ENCODE results near the gene SLC24A3. TPM values are rescaled to one million over a fixed set of nuclear protein-coding genes. Genes with fewer than 3 reads are reported as not detected.

Gene SLC24A3
- polyA plus RNA-seq, 1 donor, result 9.9 TPM

DNA sequence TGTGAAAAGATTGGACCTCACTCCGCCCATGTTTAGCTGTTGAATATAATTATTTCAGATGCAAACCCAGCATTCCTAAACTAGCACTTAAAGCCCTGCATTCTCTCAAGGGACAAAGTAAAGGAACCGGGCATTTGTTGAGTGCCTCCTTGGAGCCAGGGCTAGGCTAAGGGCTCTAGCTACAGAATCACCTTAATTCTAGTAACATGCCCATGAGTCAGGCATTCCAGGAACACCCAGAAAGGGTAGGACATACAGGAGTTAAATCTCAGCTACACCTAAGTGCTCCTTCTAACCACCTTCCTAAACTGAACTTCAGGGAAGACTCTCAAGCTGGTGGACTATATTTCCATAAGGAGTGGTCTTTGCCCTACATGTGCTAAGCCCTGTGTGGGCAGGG, 89.4 kb downstream of the SLC24A3 start:
- Histone ChIP-seq H3K4me3 (ENCODE audit: low read length) (no peak overlapping the region), H3K27ac (ENCODE audit: low read length) (no peak overlapping the region), H3K36me3 (ENCODE audit: control insufficient read depth, insufficient read depth, low read length) (no peaks in the 10 kb centered on the region), H3K27me3 (ENCODE audit: control insufficient read depth, insufficient read depth, low read length) (no peaks in the 10 kb centered on the region), H3K9me3 (ENCODE audit: control insufficient read depth, low read depth, low read length) (no peaks in the 10 kb centered on the region), H3K4me1 (ENCODE audit: control insufficient read depth, insufficient read depth, low read length) (no peaks in the 10 kb centered on the region)
- WGBS (ENCODE audit: insufficient coverage, low lambda C conversion rate), result no CpG with 5 or more reads among the region's 2 CpGs
- DNase-seq, result no peak

DNA sequence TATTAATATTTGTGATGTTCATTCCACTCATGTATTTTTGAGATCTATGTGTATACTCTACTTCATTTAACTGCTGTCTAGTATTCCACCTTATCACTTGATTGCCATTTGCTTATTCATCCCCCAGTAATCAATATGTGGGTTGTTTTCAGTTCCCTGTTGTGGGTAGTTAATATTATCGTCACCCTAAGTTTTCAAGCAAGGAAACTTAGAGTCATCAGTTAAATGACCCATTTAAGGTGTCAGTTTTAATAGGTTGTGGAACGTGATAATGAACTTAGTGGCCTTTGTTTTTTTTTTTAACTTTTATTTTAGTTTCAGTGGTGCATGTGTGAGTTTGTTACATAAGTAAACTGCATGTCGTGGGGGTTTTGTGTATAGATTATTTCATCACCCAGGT, 90.3 kb downstream of the SLC24A3 start:
- Histone ChIP-seq H3K9me3 (ENCODE audit: control insufficient read depth, low read depth, low read length) (no peaks in the 10 kb centered on the region), H3K27me3 (ENCODE audit: control insufficient read depth, insufficient read depth, low read length) (no peaks in the 10 kb centered on the region), H3K36me3 (ENCODE audit: control insufficient read depth, insufficient read depth, low read length) (no peaks in the 10 kb centered on the region), H3K27ac (ENCODE audit: low read length) (no peak overlapping the region), H3K4me3 (ENCODE audit: low read length) (no peak overlapping the region), H3K4me1 (ENCODE audit: control insufficient read depth, insufficient read depth, low read length) (no peaks in the 10 kb centered on the region)
- WGBS (ENCODE audit: insufficient coverage, low lambda C conversion rate), result no CpG with 5 or more reads among the region's 3 CpGs
- DNase-seq, result no peak

DNA sequence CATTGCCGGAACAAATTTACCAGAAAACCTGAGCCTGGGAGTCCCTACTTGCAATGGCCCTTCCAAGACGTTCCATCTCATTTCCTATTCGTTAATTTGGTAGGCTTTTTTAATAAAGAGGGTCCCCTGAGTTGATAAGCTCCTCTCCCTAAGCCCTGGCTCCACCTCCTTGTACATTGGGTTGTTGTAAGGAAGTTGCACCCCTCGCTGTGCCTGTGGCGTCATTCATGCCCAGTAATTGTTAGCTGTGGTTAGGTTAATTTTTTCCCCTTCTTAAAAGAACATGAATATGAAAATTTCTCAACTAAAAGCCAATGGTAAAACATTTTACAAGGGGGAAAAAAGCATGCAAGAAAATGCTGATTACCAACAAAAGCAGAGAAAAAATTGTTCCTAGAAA, 91.9 kb downstream of the SLC24A3 start:
- H3K4me1 ChIP-seq (ENCODE audit: control insufficient read depth, insufficient read depth, low read length), result no peaks in the 10 kb centered on the region

DNA sequence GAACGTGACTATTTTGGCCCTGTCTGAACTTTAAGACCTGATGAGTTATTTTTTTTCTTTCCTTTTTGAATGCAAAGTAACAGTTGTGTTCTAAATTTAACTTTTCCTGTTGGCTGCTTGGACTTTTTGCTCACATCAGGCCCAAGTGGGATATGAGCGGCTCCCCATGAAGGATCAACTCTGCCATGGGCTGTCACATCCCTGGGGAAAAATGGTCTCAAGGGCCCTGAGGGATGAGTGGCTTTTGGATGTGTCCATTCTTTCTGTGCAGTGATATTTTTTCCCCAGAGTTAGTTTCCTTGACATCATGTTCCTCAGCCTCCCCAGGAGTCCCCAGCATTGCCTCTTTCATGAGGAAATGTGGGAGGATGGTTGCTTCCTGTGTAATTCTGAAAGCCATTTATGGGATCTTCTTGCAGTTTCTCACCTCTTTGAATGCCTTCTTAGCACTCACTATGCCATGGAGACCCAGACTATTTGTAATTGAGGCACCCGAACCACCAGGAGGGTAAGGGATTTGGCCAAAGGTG, 92.5 kb downstream of the SLC24A3 start:
- Histone ChIP-seq H3K4me3 (ENCODE audit: low read length) (no peak overlapping the region), H3K27ac (ENCODE audit: low read length) (no peak overlapping the region), H3K4me1 (ENCODE audit: control insufficient read depth, insufficient read depth, low read length) (no peaks in the 10 kb centered on the region), H3K36me3 (ENCODE audit: control insufficient read depth, insufficient read depth, low read length) (no peaks in the 10 kb centered on the region), H3K9me3 (ENCODE audit: control insufficient read depth, low read depth, low read length) (no peaks in the 10 kb centered on the region), H3K27me3 (ENCODE audit: control insufficient read depth, insufficient read depth, low read length) (no peaks in the 10 kb centered on the region)
- no peak for DNase-seq
- WGBS (ENCODE audit: insufficient coverage, low lambda C conversion rate), result 60% methylated on average over 1 of the region's 3 CpGs

More for the DNA sequence above, 91.9 kb downstream of the SLC24A3 start:
- Histone ChIP-seq H3K36me3 (ENCODE audit: control insufficient read depth, insufficient read depth, low read length) (no peaks in the 10 kb centered on the region), H3K4me3 (ENCODE audit: low read length) (no peak overlapping the region), H3K27me3 (ENCODE audit: control insufficient read depth, insufficient read depth, low read length) (no peaks in the 10 kb centered on the region), H3K27ac (ENCODE audit: low read length) (no peak overlapping the region), H3K9me3 (ENCODE audit: control insufficient read depth, low read depth, low read length) (no peaks in the 10 kb centered on the region)
- no peak for DNase-seq
- 80% methylated on average over 2 of the region's 5 CpGs for WGBS (ENCODE audit: insufficient coverage, low lambda C conversion rate)

DNA sequence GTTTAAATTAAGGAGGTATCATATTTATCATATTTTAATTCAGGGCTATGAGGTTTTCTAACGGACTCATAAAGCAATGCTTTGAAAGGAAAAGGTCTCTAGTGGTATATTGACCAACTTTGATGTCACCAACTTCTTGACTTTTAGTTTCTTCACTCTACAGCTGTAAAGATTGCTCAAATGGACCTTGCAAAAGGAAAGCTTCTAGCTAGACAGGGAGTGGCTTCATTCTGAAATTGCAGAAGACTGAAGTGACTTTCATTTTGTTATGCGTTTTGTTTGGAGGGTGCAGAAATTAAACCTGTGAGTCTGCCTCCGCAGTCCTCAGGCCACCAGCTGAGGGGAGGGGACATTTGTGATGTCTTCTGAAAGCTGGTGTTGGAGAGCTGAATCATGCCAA, 95.7 kb downstream of the SLC24A3 start:
- H3K4me1 ChIP-seq (ENCODE audit: control insufficient read depth, insufficient read depth, low read length), result no peaks in the 10 kb centered on the region
- no peak for DNase-seq
- no peaks in the 10 kb centered on the region for H3K27me3 ChIP-seq (ENCODE audit: control insufficient read depth, insufficient read depth, low read length)
- no peak overlapping the region for H3K4me3 ChIP-seq (ENCODE audit: low read length)
- WGBS (ENCODE audit: insufficient coverage, low lambda C conversion rate), result 100% methylated on average over 2 of the region's 3 CpGs
- no peaks in the 10 kb centered on the region for H3K9me3 ChIP-seq (ENCODE audit: control insufficient read depth, low read depth, low read length)
- no peak overlapping the region for H3K27ac ChIP-seq (ENCODE audit: low read length)
- no peaks in the 10 kb centered on the region for H3K36me3 ChIP-seq (ENCODE audit: control insufficient read depth, insufficient read depth, low read length)

DNA sequence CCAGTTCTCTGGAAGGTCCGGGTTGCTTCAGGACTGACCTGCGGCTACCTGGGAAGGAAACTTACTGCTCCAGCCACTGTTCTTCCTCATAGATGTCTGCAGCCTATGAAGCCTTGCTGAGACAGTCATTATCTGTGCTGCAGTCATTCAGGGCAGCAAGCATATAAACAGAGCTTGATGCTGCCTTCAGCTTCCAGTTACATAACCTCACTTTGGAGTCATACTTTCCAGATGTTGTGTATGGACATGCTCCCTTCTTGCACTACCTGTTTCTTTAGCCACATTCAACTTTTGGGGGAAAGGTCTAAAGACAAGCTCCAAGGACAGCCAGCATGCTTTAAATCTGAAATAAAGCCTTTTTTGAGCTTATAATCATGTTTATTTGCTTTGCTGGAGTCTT, 98.1 kb downstream of the SLC24A3 start:
- DNase-seq, result no peak
- no peaks in the 10 kb centered on the region for H3K27me3 ChIP-seq (ENCODE audit: control insufficient read depth, insufficient read depth, low read length)
- no peaks in the 10 kb centered on the region for H3K9me3 ChIP-seq (ENCODE audit: control insufficient read depth, low read depth, low read length)
- no CpG with 5 or more reads among the region's 2 CpGs for WGBS (ENCODE audit: insufficient coverage, low lambda C conversion rate)
- H3K36me3 ChIP-seq (ENCODE audit: control insufficient read depth, insufficient read depth, low read length), result no peaks in the 10 kb centered on the region
- no peak overlapping the region for H3K4me3 ChIP-seq (ENCODE audit: low read length)
- no peaks in the 10 kb centered on the region for H3K4me1 ChIP-seq (ENCODE audit: control insufficient read depth, insufficient read depth, low read length)
- no peak overlapping the region for H3K27ac ChIP-seq (ENCODE audit: low read length)

DNA sequence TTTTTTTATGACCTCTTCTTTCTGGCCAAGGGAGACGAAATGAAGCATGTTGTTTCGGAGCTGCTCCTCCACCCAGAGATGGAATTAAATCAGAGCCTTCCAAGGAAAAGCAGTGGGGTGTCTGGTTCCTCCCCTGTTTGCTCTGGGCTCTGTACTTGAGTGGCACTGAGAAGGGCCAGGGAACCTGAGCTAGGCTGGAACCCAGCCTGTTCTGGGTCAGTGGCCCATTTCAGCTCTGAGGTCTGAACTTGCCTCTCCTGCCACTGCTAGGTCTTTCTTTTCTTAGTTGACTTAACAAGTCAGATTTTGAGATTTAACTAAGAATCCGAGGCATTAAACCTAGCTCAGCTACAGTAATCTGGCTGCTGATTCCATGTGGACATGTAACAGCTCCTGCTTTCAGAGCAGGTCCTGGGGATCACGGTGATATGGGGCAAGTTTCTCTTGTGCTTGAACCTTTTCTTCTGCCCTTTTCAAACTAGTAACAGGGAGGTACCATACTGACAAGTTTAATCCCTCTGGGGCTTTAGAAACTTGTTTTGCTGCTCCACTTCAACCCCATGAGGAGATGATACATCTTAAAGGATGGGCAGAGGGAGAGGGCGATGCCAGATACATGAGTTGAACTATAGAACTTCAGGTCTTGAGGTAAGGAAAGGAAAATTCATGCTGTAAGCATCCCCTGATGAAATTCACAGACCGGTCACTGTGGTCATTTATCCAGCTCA, 101.1 kb downstream of the SLC24A3 start:
- Histone ChIP-seq H3K9me3 (ENCODE audit: control insufficient read depth, low read depth, low read length) (no peaks in the 10 kb centered on the region), H3K4me1 (ENCODE audit: control insufficient read depth, insufficient read depth, low read length) (no peaks in the 10 kb centered on the region), H3K27me3 (ENCODE audit: control insufficient read depth, insufficient read depth, low read length) (no peaks in the 10 kb centered on the region), H3K27ac (ENCODE audit: low read length) (no peak overlapping the region), H3K4me3 (ENCODE audit: low read length) (no peak overlapping the region), H3K36me3 (ENCODE audit: control insufficient read depth, insufficient read depth, low read length) (no peaks in the 10 kb centered on the region)
- no peak for DNase-seq
- WGBS (ENCODE audit: insufficient coverage, low lambda C conversion rate), result no CpG with 5 or more reads among the region's 6 CpGs

DNA sequence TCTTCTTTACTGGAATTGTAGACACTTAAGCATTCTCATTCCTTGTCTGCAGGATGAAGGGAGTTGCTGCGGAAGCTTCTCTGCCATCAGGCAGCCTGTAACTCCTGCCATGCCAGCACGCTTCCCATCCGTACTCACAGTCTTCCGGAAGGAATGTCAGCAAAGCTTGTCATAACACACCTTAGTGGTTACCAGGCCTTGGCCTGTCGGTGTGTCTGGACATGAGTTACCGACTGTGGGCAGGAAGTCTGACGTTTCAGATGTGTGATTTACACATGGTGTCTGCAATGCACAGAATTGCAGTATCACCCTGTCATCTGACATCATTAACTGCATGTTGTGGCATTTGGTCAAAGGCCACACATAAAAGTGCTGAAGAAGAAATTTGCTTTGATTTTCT, 102.2 kb downstream of the SLC24A3 start:
- no peaks in the 10 kb centered on the region for H3K4me1 ChIP-seq (ENCODE audit: control insufficient read depth, insufficient read depth, low read length)
- DNase-seq, result no peak
- no peaks in the 10 kb centered on the region for H3K27me3 ChIP-seq (ENCODE audit: control insufficient read depth, insufficient read depth, low read length)
- no peak overlapping the region for H3K27ac ChIP-seq (ENCODE audit: low read length)
- no peak overlapping the region for H3K4me3 ChIP-seq (ENCODE audit: low read length)
- H3K36me3 ChIP-seq (ENCODE audit: control insufficient read depth, insufficient read depth, low read length), result no peaks in the 10 kb centered on the region
- no peaks in the 10 kb centered on the region for H3K9me3 ChIP-seq (ENCODE audit: control insufficient read depth, low read depth, low read length)
- no CpG with 5 or more reads among the region's 7 CpGs for WGBS (ENCODE audit: insufficient coverage, low lambda C conversion rate)

DNA sequence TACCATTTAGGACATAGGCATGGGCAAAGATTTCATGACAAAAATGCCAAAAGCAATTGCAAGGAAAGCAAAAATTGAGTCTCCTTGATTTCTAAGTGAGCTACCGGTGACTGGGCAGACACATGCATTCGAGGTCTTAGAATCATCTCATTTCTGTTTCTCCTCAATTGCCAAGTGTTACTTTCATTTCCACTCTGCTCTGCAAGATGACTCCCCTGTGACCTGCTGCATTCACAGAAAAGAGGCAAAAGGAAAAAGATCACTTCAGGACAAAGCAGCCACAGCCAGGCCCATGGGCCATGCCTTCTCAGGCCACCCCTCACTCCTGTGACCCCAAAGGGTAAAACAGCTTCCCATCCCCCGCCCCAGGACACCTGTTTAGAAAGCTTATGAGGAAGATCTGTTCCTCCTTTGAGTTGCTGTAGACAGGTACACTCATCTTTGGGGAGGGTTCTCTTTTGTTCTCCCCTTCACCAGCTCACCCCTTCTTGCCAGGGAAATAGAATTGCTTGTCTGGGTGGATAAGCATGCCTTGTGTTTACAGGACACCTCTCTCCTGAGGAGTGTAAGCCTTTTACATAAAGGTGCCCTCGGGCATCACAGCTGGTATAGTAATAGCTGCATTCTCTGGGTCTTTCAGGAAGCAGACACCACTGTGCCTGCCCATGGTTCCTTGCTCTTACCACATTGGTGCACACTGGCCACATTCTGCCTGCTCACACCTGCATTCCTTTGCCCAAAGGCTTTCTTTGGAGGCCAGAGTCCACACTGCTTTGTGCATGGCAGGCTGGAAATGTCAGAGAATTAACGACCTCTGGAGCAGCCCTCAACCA, 105.0 kb downstream of the SLC24A3 start:
- no peaks in the 10 kb centered on the region for H3K4me1 ChIP-seq (ENCODE audit: control insufficient read depth, insufficient read depth, low read length)
- no peak overlapping the region for H3K4me3 ChIP-seq (ENCODE audit: low read length)
- H3K36me3 ChIP-seq (ENCODE audit: control insufficient read depth, insufficient read depth, low read length), result no peaks in the 10 kb centered on the region
- no peak overlapping the region for H3K27ac ChIP-seq (ENCODE audit: low read length)
- no peak for DNase-seq
- H3K27me3 ChIP-seq (ENCODE audit: control insufficient read depth, insufficient read depth, low read length), result no peaks in the 10 kb centered on the region
- WGBS (ENCODE audit: insufficient coverage, low lambda C conversion rate), result no CpG with 5 or more reads among the region's 5 CpGs
- H3K9me3 ChIP-seq (ENCODE audit: control insufficient read depth, low read depth, low read length), result no peaks in the 10 kb centered on the region

DNA sequence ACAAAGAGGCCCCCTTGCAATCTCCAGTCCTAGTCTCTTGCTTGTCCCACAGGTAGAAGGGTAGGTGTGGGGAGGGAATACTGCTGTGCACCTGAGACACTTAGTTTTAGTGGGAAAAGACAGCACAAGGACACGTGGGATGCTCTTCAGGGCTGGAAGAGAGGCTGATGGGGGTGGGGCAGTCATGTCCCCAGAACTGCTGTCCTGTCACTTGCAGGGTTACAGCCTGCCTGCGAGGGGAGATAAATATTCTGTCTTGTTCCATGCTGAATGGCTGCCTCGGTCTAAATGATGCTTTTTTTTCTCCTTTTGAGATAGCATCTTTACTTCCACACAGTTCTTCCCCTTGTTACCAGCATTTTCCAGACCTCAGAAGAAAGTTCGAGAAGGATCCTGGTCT, 106.2 kb downstream of the SLC24A3 start:
- no peaks in the 10 kb centered on the region for H3K9me3 ChIP-seq (ENCODE audit: control insufficient read depth, low read depth, low read length)
- no peak overlapping the region for H3K27ac ChIP-seq (ENCODE audit: low read length)
- no peak for DNase-seq
- H3K4me1 ChIP-seq (ENCODE audit: control insufficient read depth, insufficient read depth, low read length), result no peaks in the 10 kb centered on the region
- H3K4me3 ChIP-seq (ENCODE audit: low read length), result no peak overlapping the region
- H3K36me3 ChIP-seq (ENCODE audit: control insufficient read depth, insufficient read depth, low read length), result no peaks in the 10 kb centered on the region
- H3K27me3 ChIP-seq (ENCODE audit: control insufficient read depth, insufficient read depth, low read length), result no peaks in the 10 kb centered on the region
- 38% methylated on average over 1 of the region's 4 CpGs for WGBS (ENCODE audit: insufficient coverage, low lambda C conversion rate)
